Neural progenitor cell (in vitro differentiated cells): ENCODE data around the gene NPFF.

Source experiments
- CTCF ChIP-seq: fragments of 200-600 bp; sonication (generic); IDR thresholded peaks from 2 replicates; pipeline ENCODE4 v1.5.1; 2017; ENCODE audit warnings: antibody characterized with exemption, mild to moderate bottlenecking
- EZH2 ChIP-seq: fragments of 200-600 bp; sonication (generic); IDR thresholded peaks from 2 replicates; pipeline ENCODE4 v1.6.1; 2017; ENCODE audit warnings: antibody characterized with exemption, mild to moderate bottlenecking, moderate library complexity

DNA sequence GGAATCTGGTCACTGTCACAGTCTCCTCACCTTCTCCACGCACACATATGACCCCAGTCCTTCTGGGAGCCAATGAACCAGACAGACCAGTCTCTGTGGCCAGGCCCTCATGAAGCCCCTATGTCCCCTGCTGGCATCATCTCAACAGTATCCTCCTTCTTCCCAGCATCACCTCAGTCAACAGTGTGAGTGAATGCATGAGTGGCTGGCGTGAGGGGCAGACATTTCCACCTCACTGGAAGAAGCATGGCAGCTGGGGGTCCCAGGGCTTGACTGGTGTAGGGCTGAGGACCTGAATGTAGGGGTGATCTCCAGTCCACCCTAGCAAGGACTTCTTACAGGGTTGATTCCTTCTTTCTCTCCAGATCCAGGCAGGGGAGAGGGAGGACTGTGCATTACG lies 9.8 kb downstream of the NPFF start:
- no peak for TF ChIP-seq EZH2
- TF ChIP-seq CTCF: no peak
